RWPE1 (cell line): ENCODE data around the gene TM6SF1.
"Not testable (repeated sequence)": the region's sequence is repeated elsewhere in the genome, so short reads cannot be mapped to it uniquely, and the experiment has no call there.

Source experiments
- CTCF ChIA-PET: fragments of 350-600 bp; sonication (Branson Sonifier 250); formaldehyde crosslinking; extraction: SDS; loops from one replicate; lab custom pipeline; 2021; lab: Yijun Ruan, JAX
- POLR2A ChIA-PET: fragments of 400-600 bp; formaldehyde crosslinking; extraction: SDS; loops from one replicate; lab custom pipeline; 2020; ENCODE audit warnings: antibody characterized with exemption; ENCODE audit not compliant: low non-redundant PET; lab: Yijun Ruan, JAX
- DNase-seq: peaks from one replicate; pipeline ENCODE4 v3.0.0; 2012; ENCODE audit warnings: low spot score
- H3K27ac ChIP-seq: fragments of 450-650 bp; 2 replicates; pipeline ENCODE4 v1.5.1; 2017
- TF ChIP-seq, protein P1 (sequence below): fragments of 450-650 bp; conservative IDR thresholded peaks from 2 replicates; pipeline ENCODE4 v1.5.1; 2017; ENCODE audit warnings: low read depth, mild to moderate bottlenecking

TM6SF1 gene

GRCh38 chr15:83164771-83165404, 57.4 kb downstream of the TM6SF1 start:
- CTCF ChIA-PET: interaction anchor here (0.7 kb wide), 1 partner anchor 1423 kb away, joined by 3 read pairs; no protein-coding TSS in a partner anchor
- TF ChIP-seq, protein P1, sequence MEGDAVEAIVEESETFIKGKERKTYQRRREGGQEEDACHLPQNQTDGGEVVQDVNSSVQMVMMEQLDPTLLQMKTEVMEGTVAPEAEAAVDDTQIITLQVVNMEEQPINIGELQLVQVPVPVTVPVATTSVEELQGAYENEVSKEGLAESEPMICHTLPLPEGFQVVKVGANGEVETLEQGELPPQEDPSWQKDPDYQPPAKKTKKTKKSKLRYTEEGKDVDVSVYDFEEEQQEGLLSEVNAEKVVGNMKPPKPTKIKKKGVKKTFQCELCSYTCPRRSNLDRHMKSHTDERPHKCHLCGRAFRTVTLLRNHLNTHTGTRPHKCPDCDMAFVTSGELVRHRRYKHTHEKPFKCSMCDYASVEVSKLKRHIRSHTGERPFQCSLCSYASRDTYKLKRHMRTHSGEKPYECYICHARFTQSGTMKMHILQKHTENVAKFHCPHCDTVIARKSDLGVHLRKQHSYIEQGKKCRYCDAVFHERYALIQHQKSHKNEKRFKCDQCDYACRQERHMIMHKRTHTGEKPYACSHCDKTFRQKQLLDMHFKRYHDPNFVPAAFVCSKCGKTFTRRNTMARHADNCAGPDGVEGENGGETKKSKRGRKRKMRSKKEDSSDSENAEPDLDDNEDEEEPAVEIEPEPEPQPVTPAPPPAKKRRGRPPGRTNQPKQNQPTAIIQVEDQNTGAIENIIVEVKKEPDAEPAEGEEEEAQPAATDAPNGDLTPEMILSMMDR: no peak
- DNase-seq: no peak
- H3K27ac ChIP-seq: no peak overlapping the region
- POLR2A ChIA-PET: no interaction called here

- POLR2A ChIA-PET: no interaction called here
- no peak for DNase-seq
- CTCF ChIA-PET: no interaction called here
- no peak overlapping the region for H3K27ac ChIP-seq
- TF ChIP-seq, protein P1: no peak
These were observed 58.8 kb downstream of the TM6SF1 start for GRCh38 chr15:83166218-83166617.

DNA sequence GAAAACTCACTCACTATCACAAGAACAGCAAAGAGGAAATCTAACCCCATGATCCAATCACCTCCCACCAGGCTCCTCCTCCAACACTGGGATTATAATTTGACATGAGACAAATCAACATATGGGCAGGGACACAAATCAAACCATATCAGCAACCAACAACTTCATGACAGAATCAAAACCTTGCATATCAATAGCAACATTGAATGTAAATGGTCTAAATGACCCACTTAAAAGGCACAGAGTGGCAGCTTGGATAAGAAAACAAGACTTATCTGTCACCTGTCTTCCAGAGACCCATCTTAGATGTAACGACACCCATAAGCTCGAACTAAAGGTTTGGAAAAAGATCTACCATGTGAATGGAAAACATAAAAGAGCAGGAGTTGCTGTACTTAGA, 59.4 kb downstream of the TM6SF1 start:
- no peak overlapping the region for H3K27ac ChIP-seq
- CTCF ChIA-PET: no interaction called here
- POLR2A ChIA-PET: no interaction called here
- TF ChIP-seq, protein P1: no peak
- no peak for DNase-seq

GRCh38 chr15:83169576-83169975, 62.1 kb downstream of the TM6SF1 start:
- H3K27ac ChIP-seq, DNase-seq, POLR2A ChIA-PET, CTCF ChIA-PET: not testable (repeated sequence)

GRCh38 chr15:83170474-83171165, 63.2 kb downstream of the TM6SF1 start:
- TF ChIP-seq, protein P1: no peak
- no peak for DNase-seq
- no peak overlapping the region for H3K27ac ChIP-seq
- ChIA-PET POLR2A (no interaction called here), CTCF (interaction anchor here (0.6 kb wide), 1 partner anchor 292 kb away, joined by 3 read pairs; no protein-coding TSS in a partner anchor)

DNA sequence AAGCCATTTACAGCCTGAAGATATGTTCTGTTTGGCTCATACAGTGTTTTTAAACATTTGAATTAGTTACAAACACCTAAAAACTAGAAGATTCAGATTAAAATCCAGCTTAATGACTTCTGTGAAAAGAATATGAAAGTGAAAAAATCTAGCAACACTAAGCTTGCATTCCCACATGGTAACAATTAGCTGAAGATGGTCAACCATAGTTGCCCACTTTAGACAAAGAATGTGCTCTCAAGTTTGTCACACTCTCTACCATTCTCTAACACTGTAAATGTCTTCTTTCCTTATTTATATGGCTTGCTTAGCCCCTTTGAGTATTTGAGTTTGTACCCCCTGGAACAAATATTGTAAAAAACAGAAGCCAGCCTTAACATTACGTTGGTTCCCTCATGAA, 67.4 kb downstream of the TM6SF1 start:
- TF ChIP-seq, protein P1: no peak
- DNase-seq: no peak
- CTCF ChIA-PET: no interaction called here
- POLR2A ChIA-PET: no interaction called here
- H3K27ac ChIP-seq: no peak overlapping the region

DNA sequence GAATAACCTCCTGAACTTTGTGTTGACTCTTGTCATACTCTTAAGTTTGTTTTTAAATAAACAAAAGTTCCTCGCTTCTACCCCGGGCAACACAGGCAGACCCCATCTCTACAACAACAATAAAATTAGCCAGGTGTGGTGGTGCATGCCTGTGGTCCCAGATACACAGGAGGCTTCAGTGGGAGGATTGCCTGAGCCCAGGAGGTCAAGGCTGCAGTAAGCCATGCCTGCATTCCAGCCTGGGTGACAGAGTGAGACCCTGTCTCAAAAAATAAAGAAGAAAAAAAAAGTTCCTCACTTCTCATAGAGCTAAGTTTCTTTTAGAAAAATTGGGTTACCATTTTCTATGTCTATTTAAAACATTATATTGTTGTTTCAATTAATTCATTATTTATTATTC, 70.9 kb downstream of the TM6SF1 start:
- ChIA-PET CTCF (interaction anchor here (0.6 kb wide), 1 partner anchor 879 kb away, joined by 3 read pairs; no protein-coding TSS in a partner anchor), POLR2A (no interaction called here)
- TF ChIP-seq, protein P1: no peak
- DNase-seq: no peak
- H3K27ac ChIP-seq: no peak overlapping the region
